Sigmoid colon (tissue), 7 donors: ENCODE data around the gene TOB1. TPM values are rescaled to one million over a fixed set of nuclear protein-coding genes. Genes with fewer than 3 reads are reported as not detected.

Experiments used
- DNase-seq: peaks from one replicate; pipeline ENCODE4 v3.0.0-alpha.2; 2019
- H3K27ac ChIP-seq, 4 donors: fragments of 200-600 bp; sonication (generic); one replicate each; pipeline ENCODE4 v1.5.1; 2016 to 2019; ENCODE audit warnings: mild to moderate bottlenecking in 1 of 4
- H3K27me3 ChIP-seq, 3 donors: fragments of 200-600 bp; sonication (generic); one replicate each; pipeline ENCODE4 v1.5.1; 2019; ENCODE audit warnings: mild to moderate bottlenecking in 1 of 3
- H3K36me3 ChIP-seq, 4 donors: fragments of 200-600 bp; sonication (generic); one replicate each; pipeline ENCODE4 v1.5.1; 2016 to 2019
- H3K4me1 ChIP-seq, 4 donors: fragments of 200-600 bp; sonication (generic); one replicate each; pipeline ENCODE4 v1.5.1; 2017 to 2019
- H3K4me3 ChIP-seq, 4 donors: fragments of 200-600 bp; sonication (generic); one replicate each; pipeline ENCODE4 v1.5.1; 2017 to 2019; ENCODE audit warnings: mild to moderate bottlenecking in 2 of 4, moderate library complexity in 1 of 4
- H3K9me3 ChIP-seq, 4 donors: fragments of 200-600 bp in 3 of 4; sonication (generic) in 3 of 4; one replicate each; pipeline versions ENCODE4 v1.5.1 to v1.6.1; 2013 to 2019
- EP300 ChIP-seq, 4 donors: sonication (generic); formaldehyde crosslinking; IDR thresholded peaks; one replicate each; pipeline ENCODE4 v1.6.1; 2017; ENCODE audit warnings: antibody characterized with exemption in 4 of 4
- POLR2A ChIP-seq, 2 donors: fragments of 450-650 bp; IDR thresholded peaks; one replicate each; pipeline ENCODE4 v1.6.1; 2016; ENCODE audit warnings: antibody characterized with exemption in 2 of 2, mild to moderate bottlenecking in 2 of 2, moderate library complexity in 2 of 2
- POLR2AphosphoS5 ChIP-seq, 4 donors: sonication (generic); formaldehyde crosslinking; IDR thresholded peaks; one replicate each; pipeline ENCODE4 v1.6.1; 2017; ENCODE audit warnings: antibody characterized with exemption in 4 of 4
- WGBS, 2 donors: extraction: QIAGEN DNeasy Blood & Tissue Kit; methylation state at CpG; one replicate each; pipeline ENCODE4 v1.1.7; 2013; 5-methylcytosine and 5-hydroxymethylcytosine counted together
- intact Hi-C: fragments of 100-400 bp; cut with DNase I; formaldehyde crosslinking; loops from one replicate; pipeline ENCODE4 v1.15.1; 2023
- polyA plus RNA-seq, 3 donors: library from polyadenylated mRNA; stranded (reverse); fragments of 200-250 nt; gene quantifications; one replicate each; pipeline ENCODE4 v1.2.3, GENCODE V29; 2013
- total RNA-seq, 4 donors: library from RNA; depleted of rRNA; stranded (reverse); fragments of >200 nt; gene quantifications; one replicate each; pipeline ENCODE4 v1.1.0, GENCODE V29; 2016
- TF ChIP-seq, protein P1 (sequence below), 4 experiments: fragments of 450-650 bp in 3 of 4; fragments of 200-600 bp in 1 of 4; IDR thresholded peaks; one replicate each; pipeline ENCODE4 v1.5.1; 2016 to 2019; ENCODE audit warnings: antibody characterized with exemption in 4 of 4, mild to moderate bottlenecking in 3 of 4, moderate library complexity in 2 of 4
- donor health status: healthy with polysubstance abuse.
- donor health status: Bipolar disorder and iron deficiency.
- donor health status: healthy.

The TOB1 gene
- total RNA-seq (10 to 100 TPM; 16.2 to 31.1 (median 30.1) TPM), polyA plus RNA-seq (10 to 100 TPM; 32.4 to 57.1 (median 39.4) TPM)

- peaks cover 0 to 23% (median 2%) of the 10 kb centered on the region in 4 donors for H3K36me3 ChIP-seq
- no peaks in the 10 kb centered on the region for H3K9me3 ChIP-seq
- WGBS, 2 donors: 1% methylated on average over 75 of the region's 75 CpGs
- H3K4me3 ChIP-seq: peak within 1 kb of the TSS; percentile 80 to 100 (median 96)
- H3K27me3 ChIP-seq: no peaks in the 10 kb centered on the region
- peak in 3 of 4 donors; percentile 22 to 59 (median 49) for TF ChIP-seq EP300 (IDR thresholded peaks at IDR 0.05)
- TF ChIP-seq, protein P1, sequence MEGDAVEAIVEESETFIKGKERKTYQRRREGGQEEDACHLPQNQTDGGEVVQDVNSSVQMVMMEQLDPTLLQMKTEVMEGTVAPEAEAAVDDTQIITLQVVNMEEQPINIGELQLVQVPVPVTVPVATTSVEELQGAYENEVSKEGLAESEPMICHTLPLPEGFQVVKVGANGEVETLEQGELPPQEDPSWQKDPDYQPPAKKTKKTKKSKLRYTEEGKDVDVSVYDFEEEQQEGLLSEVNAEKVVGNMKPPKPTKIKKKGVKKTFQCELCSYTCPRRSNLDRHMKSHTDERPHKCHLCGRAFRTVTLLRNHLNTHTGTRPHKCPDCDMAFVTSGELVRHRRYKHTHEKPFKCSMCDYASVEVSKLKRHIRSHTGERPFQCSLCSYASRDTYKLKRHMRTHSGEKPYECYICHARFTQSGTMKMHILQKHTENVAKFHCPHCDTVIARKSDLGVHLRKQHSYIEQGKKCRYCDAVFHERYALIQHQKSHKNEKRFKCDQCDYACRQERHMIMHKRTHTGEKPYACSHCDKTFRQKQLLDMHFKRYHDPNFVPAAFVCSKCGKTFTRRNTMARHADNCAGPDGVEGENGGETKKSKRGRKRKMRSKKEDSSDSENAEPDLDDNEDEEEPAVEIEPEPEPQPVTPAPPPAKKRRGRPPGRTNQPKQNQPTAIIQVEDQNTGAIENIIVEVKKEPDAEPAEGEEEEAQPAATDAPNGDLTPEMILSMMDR (IDR thresholded peaks at IDR 0.05): no peak
- TF ChIP-seq POLR2A (IDR thresholded peaks at IDR 0.05): peak; percentile 95 to 97
- peak; percentile 99 to 100 (median 100) for TF ChIP-seq POLR2AphosphoS5 (IDR thresholded peaks at IDR 0.05)
- H3K27ac ChIP-seq: peak within 1 kb of the TSS; percentile 99 to 100 (median 99)
- peaks cover 0 to 45% (median 33%) of the 10 kb centered on the region in 4 donors for H3K4me1 ChIP-seq
- DNase-seq: peak; percentile 99
- intact Hi-C loops: loop anchor here (1.0 to 2.0 kb wide), 2 partner anchors 65 to 254 kb away; partner anchors contain the start of gene SPAG9
Measured at GRCh38 chr17:50866261-50866949, at the start of gene TOB1. Gene TOB1, minus strand, starts transcription at chr17:50866354. Its CDS starts 2,337 bp downstream, at chr17:50864017.

GRCh38 chr17:50914505-50915063 lies 48.4 kb upstream of the TOB1 start:
- H3K4me3 ChIP-seq: no peak overlapping the region
- TF ChIP-seq EP300 (IDR thresholded peaks at IDR 0.05): no peak
- no peak for TF ChIP-seq POLR2A (IDR thresholded peaks at IDR 0.05)
- intact Hi-C loops: no loop called here
- no peaks in the 10 kb centered on the region for H3K36me3 ChIP-seq
- 84 to 91% methylated on average over 11 of the region's 11 CpGs for WGBS, 2 donors
- peaks cover 0 to 16% (median 14%) of the 10 kb centered on the region in 4 donors for H3K4me1 ChIP-seq
- no peak overlapping the region for H3K27ac ChIP-seq
- no peak for DNase-seq
- H3K9me3 ChIP-seq: no peaks in the 10 kb centered on the region
- no peaks in the 10 kb centered on the region for H3K27me3 ChIP-seq

DNA sequence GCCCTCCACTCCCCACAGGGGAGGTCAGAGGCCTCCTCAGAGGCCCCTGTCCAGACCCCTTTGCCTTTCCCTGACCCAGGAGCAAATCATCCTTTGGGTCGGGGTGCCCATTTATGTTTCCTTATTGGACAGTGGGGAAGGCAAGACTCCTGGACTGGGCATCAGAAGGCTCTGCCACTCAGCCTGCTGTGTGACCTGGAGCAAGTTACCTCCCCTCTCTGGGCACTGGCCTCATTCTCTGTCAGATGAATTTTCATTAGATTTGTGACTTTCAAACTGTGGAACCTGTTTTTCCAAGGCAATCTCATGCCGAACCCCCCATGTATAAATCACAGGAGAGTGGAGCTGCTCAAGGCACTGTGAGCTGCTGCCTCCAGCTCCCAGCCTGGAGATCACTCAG lies 47.0 kb upstream of the TOB1 start:
- 92 to 93% methylated on average over 2 of the region's 2 CpGs for WGBS, 2 donors
- no peak for DNase-seq

DNA sequence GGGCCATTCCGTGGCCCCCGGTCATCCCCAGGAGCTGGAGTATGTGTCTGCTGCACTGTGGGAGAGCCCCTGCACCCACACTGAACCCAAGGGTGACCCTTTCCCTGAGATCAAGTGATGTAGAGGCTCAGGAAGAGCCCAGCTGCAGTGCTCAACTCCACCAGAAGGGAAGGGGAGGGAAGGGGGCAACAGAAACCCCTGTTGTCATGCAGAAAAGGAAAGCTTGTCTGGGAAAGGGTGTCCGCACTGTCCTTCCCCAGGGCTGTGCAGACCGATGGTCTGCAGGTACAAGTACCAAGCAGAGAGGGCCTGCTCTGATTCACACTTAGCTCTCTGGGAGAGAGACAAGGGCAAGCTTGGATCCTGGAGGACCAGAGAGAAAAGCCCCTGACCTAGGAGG lies 45.7 kb upstream of the TOB1 start:
- TF ChIP-seq, protein P1 (IDR thresholded peaks at IDR 0.05): no peak
- TF ChIP-seq EP300 (IDR thresholded peaks at IDR 0.05) (no peak), POLR2A (IDR thresholded peaks at IDR 0.05) (no peak), POLR2AphosphoS5 (IDR thresholded peaks at IDR 0.05) (no peak)
- no peaks in the 10 kb centered on the region for H3K4me1 ChIP-seq
- H3K36me3 ChIP-seq: no peaks in the 10 kb centered on the region
- H3K4me3 ChIP-seq: no peak overlapping the region
- no peaks in the 10 kb centered on the region for H3K27me3 ChIP-seq
- no peak for DNase-seq
- no peaks in the 10 kb centered on the region for H3K9me3 ChIP-seq
- WGBS, 2 donors: 90 to 93% methylated on average over 4 of the region's 4 CpGs
- intact Hi-C loops: no loop called here
- no peak overlapping the region for H3K27ac ChIP-seq

More for the DNA sequence above, 47.0 kb upstream of the TOB1 start:
- intact Hi-C loops: no loop called here
- no peak overlapping the region for H3K27ac ChIP-seq
- TF ChIP-seq EP300 (IDR thresholded peaks at IDR 0.05): no peak
- TF ChIP-seq, protein P1 (IDR thresholded peaks at IDR 0.05): no peak
- no peak for TF ChIP-seq POLR2AphosphoS5 (IDR thresholded peaks at IDR 0.05)
- no peak for TF ChIP-seq POLR2A (IDR thresholded peaks at IDR 0.05)
- peaks cover 0 to under 1% (median under 1%) of the 10 kb centered on the region in 4 donors for H3K4me1 ChIP-seq
- no peaks in the 10 kb centered on the region for H3K9me3 ChIP-seq
- H3K27me3 ChIP-seq: no peaks in the 10 kb centered on the region
- no peak overlapping the region for H3K4me3 ChIP-seq
- no peaks in the 10 kb centered on the region for H3K36me3 ChIP-seq

GRCh38 chr17:50911450-50911849 lies 45.3 kb upstream of the TOB1 start:
- H3K27ac ChIP-seq: peak overlapping the region in 1 of 4 donors; percentile 50
- no peaks in the 10 kb centered on the region for H3K27me3 ChIP-seq
- TF ChIP-seq EP300 (IDR thresholded peaks at IDR 0.05): no peak
- no peak for TF ChIP-seq POLR2A (IDR thresholded peaks at IDR 0.05)
- no peak for TF ChIP-seq POLR2AphosphoS5 (IDR thresholded peaks at IDR 0.05)
- TF ChIP-seq, protein P1 (IDR thresholded peaks at IDR 0.05): no peak
- no peaks in the 10 kb centered on the region for H3K36me3 ChIP-seq
- 83 to 85% methylated on average over 6 of the region's 6 CpGs for WGBS, 2 donors
- intact Hi-C loops: no loop called here
- no peak overlapping the region for H3K4me3 ChIP-seq
- H3K4me1 ChIP-seq: peaks cover 0 to 4% (median 2%) of the 10 kb centered on the region in 4 donors
- no peak for DNase-seq
- no peaks in the 10 kb centered on the region for H3K9me3 ChIP-seq
